GM21786 (cell line): ENCODE data around the gene ARHGAP22.

Experiments used
- ATAC-seq: cut with Tn5 transposase; IDR thresholded peaks from one replicate; pipeline ENCODE4 v1.9.1; 2021; ENCODE audit not compliant: unreplicated experiment

The ARHGAP22 gene

DNA sequence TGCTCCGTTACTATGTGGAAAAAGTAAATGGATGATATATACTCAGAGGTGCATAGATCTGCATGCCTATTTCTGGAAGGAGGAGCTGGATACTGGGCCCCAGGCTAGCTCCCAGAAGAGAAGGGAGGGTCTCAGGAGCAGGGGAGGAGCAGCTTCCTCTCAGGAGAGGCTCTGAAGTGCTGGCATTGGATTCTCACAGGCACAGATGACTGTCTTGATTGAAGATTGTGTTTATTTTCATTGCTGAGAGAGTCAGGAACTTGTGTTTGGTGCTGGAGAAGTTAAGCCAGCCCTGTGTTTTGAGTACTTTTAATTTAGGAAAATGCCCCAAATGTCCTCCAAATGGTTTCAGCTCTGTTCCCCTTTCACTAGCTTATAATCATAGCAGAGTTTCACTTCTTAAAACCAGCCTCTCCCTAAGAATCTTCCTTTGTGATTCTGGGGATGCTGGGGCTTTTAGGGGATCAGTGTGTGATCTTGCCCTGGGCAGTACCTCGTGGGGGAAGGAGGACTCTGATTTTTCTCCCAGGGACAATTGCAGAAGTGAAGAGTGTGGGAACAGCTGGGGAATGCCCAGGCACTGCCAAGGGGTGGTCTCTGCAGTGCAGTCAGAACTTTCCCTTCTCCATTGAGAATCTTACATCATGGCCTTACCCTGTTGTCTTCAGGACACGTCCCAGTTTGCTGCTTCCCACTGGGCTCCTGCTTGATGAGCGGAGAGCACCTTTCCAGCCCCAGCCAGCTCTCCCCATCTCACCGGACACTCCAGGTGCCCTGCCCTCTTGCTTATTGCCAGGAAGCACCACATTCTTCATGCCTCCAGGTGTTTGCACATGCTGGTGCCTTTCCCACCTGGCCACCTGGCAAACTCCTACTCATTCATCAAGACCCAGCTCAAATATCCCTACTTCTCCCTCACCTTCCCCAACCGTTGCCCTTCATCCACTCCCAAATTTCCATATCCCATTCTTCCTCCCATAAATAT lies 102.8 kb downstream of the ARHGAP22 start:
- no peak for ATAC-seq

DNA sequence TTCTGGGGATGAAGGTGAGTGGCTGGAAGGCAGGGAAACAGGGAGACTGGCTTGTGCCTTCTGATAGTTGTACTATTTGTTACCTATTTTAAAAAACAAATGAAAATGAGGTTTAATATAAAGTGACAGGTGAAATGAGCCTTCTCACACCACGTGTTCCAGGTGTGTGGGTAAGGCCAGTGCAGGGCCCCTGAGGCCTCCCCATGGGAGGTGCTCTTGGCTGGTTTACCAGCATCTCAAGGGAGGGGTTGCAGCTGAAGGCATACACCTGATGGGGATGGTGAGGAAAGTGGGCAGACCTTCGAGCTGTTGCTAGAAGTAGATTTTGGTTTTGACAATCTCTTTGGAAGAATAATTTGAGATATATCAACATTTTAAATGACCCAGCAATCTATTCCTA lies 103.6 kb downstream of the ARHGAP22 start:
- ATAC-seq: no peak

DNA sequence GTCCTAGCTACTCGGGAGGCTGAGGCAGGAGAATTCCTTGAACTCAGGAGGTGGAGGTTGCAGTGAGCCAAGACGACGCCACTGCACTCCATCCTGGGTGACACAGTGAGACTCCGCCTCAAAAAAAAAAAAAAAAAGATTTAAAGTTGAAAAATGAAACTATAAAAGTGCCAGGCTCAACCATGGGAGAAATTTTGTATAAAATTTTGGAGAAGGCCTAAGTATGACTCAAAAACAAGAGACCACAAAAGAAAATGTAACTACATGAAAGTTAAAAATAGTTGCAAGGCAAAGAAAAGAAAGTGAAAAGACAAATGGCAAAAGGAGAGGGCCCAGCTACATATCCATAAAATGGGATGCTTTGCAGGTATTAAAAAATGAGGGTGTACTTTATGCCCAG lies 104.1 kb downstream of the ARHGAP22 start:
- ATAC-seq: no peak

DNA sequence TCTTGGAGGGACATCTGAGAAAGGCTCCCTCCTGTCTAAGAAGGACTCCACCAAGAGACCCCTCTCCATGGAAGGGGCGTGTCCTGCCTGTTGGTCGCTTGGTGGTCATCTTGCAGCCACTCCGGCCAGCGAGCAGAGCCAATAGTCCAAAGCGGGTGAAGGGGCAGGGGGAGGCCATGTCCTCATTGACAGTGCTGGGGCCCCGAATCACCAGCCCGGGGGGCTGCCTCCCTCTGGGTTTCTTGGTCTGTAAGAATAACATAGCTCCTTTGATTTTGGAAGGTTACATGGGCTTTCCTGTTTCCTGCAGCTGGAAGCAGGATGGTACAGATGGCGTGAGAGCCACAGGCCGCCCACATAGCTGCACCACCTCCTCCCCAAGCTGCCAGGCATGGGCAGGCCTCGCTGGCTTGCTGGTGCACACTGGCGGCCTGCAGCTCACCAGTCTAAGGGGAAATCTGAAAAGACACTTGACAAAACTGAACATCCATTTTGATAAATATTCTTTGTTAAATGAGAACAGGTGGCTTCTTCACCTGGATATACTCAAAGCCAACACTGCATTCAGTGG lies 105.8 kb downstream of the ARHGAP22 start:
- no peak for ATAC-seq

DNA sequence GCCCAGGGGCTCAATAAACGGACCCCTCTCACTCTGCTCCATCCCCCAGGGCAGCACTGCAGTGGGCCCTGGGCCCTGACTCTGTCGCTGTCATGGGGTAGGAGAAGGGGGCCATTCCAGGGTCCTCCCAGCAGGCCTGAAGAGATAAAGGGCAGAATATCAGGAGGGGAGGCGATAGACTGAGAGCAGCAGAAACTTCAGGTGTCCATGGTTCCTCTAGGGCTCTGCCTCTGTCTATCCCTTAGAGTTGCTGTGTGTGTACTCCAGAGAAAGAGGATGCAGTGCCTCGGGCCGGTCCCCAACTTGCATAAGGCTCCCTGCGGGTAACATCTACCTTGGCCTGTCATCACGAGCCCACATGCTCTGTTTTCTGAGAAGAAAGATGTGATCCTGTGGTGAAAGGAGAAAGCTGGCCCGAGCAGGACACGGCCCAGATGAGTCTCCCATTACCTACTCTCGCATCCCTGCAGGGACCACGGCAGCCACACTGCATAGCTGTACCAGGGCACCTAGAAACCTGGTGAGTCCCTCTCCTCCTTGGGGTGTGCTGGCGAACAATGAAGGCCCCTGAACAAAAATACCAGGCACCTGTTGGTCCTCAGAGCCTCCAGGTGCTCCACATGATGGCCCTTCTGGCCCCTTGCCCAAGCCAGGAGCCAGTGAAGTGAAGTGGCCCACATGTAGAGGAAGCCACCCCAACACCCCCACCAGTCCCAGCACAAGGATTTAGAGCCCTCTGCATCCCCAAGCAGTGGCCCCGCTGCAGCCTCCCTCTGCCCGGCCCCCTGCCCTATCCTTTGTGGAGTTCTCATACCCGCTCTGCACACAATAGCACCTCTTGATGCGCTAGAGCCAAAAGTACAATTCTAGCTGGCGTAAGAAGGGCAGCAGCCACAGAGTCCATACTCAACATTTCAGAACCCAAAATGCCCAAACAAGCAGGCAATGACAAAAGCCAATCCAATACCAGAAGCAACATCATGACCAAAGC lies 106.8 kb downstream of the ARHGAP22 start:
- ATAC-seq: no peak

DNA sequence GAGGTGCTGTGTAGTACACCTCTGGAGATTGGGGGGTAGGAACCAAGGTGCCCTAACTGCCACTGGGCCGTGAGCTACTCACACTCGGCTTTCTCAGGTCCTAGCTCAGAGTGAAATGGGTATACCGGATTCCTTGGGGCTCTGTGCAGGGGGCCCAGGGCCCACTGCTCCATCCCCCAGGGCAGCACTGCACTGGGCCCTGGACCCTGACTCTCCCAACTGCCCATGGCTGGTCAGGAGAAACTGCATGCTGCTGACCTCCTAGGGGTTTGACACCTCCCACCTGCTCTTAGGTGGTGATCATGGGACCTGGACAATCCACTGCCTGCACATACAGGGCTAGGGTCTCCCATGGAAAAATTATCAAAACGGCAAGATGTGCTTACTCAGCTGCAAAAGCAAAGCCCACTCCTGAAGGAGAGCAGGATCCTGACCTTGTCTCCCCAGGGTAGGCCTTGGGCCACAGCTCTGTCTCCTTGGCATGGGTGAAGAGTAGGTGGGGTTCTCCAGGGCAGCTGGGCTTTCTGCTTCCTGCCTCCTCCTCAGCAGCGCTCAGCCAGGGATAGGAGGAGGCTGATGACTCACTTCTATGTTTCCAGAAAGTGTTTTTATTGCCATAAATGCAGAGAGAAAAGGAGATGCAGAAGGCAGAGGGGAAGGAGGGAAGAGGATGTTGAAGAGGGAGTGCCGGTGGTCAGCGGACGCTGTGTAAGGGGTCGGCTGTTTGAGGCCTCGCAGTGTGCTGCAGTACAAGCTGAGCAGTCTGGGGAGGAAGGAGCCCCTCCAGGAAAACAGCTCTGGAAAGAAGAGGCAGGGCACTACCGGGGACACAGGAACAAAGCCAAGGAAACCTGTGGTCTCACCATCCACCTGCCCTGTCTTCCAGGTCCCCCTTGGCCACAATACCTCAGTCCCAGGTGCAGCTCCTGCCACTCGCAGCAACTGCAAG lies 107.8 kb downstream of the ARHGAP22 start:
- no peak for ATAC-seq

DNA sequence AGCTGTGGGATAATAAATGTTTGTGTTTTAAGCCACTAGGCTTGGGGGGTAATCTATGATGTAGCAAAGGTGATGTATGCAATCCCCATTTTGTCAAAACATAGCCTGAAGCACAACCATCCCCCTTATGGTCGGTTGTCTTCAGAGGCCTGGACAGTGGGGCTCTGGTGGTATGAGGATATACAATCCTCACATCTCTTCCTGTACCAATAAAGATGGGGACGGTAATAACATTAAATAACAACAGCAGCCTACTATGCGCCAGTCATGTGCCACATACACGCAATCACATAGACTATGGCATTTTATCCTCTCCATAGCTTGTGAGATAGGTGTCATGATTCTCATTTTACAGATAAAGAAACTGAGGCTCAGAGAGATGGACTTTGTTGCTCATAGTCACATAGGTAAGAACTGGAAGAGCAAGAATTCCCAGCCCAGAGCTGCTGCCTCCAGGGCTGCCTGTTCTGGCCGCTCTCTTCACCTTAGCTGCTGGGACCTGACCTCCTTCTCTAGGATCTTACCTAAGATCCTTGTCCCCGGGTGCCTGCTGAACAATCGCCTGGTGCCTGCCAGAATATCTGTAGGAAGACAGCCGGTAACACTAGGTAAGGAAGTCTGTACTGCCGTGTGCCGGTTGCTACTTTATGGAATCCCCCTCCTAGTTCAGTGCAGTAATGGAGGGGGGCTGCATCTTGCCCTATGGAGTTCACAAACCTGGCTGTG lies 108.6 kb downstream of the ARHGAP22 start:
- ATAC-seq: no peak

DNA sequence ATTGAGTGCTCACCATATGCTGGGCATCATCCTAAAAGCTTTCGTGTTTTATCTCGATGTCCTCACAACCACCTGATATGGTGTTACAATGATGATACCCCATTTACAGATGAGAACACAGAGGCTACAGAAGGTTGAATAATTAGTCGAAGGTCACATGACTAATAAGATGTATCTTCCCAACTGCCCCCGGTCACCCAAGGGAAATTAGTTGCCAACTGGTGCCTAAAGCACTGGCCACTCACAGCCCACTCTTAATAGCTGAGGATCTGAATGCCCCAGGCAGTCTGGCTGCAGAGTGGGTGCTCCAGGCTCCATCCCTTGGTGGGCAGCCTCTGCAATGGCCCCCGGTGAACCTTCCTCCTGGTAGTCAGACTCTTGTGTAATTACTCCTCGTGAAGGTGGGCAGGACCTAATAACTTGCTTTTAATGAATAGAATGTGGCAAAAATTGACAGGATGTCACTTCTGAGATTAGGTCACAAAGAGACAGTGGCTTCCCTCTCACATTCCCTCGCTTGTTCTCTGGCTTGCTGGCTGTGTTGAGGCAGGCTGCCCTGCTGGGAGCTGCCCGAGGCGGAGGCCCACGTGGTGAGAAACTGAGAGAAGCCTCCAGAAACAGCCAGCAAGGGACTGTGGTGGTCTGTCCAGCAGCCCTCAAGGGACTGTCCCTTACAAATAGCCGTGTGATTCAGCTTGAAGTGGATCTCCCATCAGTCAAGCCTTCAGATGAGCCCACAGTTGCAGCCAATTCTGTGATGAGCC lies 109.4 kb downstream of the ARHGAP22 start:
- no peak for ATAC-seq

DNA sequence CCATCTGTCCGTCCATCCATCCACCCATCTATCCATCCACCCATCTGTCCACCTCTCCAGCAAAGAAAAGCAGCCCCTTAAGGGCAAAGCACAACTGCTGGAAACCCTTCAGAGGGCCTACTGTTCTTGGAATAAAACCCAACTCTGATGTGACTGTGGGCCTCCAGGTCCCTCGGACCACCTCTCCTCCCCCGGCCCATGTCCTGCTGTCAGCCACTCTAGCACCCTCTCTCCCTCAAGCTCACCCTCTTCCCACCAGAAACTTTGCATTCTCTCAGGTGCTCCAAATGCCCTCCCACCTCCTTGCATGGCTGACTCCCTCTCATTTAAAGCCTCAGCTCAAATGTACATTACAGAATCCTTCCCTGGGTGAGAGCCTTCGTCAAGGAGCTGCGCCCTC lies 110.3 kb downstream of the ARHGAP22 start:
- ATAC-seq: no peak

DNA sequence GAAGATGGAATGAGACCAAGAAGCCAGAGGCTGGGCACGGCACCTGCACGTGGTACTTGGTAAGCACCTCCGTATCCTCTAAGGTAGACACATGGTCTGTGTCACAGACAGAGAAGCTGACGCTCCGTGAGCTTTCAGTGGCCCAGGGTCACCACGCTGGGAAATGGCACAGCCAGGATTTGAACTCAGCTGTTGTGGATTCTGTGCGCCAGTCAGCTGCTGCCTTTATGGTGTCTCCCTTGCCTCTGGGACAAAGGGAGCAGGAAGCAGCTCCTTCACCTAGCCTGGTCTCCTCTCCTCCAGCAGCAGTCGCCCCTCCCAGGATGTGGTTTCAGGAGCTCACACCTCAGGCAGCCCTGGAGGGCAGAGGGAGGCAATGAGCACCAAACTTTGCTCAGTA lies 110.8 kb downstream of the ARHGAP22 start:
- no peak for ATAC-seq

DNA sequence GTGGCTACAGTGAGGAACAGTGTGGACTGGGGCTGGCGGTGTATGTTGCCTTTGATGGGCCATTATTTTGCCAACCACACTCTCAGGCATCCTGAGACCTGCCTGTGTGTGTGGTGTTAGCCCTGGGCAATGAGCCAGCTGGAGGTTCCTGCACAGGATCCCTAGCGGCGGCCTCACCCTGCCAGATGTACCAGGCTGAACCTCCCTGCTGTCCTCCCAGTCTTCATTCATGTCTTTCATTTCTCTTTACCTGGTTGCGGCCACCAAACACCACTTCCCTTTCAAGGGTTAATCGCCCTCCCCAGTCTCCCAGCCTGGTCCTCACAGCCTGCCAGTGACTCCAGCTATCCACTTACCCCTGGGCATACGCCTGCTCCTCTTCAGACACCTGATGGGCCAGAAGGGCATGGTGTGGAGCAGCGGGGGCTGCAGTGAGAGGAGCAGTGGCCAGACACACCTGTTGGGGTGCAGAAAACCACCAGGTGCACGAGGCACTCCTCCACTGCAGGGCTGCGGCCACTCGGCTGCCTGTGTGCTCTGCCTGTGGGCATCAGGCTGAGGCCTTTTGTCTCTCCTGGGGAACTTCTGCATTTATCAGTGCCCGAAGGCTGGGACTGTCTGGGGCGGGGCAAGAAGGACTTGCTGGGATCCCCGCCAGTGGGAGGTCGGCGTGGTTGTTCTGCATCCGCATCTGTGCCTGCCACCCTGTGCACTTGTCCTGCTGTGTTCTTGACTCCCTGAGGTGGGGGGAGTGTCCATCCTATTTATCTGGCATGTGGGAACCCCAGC lies 111.6 kb downstream of the ARHGAP22 start:
- ATAC-seq: no peak

DNA sequence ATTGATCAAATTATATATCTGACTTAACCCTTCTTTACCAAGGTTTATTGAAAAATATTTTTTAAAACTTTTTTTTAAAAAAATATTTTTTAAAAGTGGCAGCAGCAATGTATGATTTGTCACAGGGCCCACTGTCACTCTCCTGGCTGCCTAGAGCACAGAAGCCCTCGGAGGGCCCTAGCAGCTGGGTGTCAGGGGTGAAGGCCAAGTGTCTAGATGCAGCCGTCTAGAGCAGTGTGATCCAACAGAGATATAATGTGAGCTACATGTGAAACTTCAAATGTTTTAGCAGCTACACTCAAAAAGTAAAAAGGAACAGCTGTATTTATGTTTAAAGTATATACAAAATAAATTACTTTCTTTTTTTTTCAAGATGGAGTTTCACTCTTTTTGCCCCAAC lies 112.7 kb downstream of the ARHGAP22 start:
- ATAC-seq: no peak

DNA sequence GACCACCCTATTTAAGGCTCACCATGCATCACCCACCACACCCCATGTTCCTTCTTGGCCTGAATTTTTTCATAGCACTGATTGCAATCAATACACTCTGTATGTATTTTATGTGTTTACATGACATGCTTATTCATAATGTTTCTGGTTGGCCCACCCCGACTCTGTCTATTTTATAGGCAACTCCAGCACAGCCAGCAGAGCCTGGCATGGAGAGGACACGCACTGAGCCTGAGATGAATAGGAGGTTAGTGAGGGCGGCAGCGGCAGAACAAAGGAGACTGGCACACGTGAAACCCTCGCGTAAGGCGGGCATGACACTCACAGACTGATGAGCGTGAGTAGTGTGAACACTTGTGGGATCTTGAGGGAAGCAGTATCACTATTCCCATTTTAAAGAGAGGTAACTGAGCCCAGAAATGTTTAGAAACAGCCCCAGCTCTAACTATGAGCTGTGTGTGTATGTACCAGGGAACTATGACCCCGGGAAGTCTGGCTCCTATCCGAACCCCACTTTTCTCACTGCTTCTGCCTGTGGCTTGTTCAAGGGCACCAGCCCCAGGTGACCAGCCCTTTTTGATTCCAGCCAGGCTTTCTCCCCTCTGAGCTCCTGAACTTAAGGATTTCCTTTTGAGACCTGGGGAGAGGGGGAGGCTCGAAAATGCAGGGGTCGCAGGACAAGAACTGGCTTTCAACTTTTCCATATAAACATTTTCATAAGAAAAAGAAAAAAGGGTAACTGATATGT lies 113.3 kb downstream of the ARHGAP22 start:
- no peak for ATAC-seq

DNA sequence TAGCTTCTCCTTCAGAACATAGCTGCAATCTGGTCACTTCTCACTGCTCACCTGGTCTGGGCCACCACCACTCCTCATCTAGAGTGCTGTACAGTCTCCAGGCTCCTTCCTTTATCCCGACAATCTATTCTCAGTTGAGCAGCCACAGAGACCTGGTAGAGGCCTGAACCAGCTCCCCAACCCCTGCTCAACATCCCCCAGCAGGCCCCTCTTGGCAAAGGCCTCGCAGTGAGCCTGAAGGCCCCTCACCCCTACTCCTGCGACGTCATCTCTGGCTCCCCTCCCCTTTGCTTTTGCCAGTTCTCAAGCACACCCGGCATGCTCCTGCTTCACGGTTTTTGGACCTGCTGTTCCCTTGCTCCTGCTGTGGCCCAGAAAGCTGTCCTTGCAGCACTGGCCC lies 113.9 kb downstream of the ARHGAP22 start:
- no peak for ATAC-seq

DNA sequence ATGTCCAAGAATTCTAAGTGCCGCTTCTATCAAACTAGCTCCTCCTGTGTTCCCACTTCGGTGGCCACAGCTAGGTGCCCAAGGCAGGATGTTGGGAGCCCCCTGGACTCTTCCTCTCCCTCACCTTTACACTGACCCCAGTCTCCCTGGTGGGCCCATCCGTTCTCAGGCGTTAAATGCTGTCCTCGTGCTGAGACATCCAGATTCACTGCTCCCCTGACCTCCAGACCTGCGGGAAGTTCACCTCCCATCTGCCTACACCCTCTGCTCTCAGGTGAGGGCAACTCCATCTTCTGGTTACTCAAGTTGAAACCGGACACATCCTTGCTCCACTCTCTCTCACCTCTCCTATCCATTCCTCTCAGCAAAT lies 114.3 kb downstream of the ARHGAP22 start:
- ATAC-seq: no peak

DNA sequence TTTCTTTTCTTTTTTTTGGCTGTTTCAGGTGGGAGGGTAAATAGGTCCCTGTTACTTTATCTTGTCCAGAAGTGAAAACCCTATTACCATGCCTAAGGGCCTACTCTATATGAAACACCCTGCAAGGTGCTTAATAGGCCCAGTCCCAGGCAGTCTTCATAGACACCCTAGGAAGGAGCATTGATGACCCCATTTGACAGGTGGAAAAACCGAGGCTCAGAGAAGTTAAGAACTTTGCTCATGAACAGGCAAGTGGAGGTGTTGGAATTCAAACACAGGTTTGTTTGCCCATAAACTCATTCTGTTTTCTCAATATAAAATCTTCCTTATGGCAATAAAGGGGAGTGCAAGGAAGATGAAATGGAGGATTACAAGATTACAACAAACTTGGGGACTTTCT lies 115.8 kb downstream of the ARHGAP22 start:
- no peak for ATAC-seq

DNA sequence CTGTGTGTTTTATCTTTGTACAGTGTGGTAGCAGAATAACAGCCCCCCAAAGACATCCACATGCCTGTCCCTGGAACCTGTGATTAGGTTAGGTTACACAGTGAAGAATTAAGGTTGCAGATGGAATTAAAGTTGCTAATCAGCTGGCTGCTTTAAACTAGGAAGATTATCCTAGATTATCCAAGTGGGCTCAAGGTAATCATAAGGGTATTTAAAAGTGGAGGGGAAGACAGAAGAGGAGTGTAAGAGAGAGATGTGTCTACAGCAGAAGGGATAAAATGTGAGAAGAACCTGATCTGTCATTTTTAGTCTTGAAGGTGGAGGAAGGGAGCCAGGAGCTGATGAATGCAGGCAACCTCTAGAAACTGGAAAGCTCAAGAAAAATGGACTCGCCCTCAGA lies 117.6 kb downstream of the ARHGAP22 start:
- no peak for ATAC-seq
